Middle frontal gyrus (tissue), 1 donor: Measurements from ENCODE around the gene STXBP4.

Experiments used
- DNase-seq: peaks from one replicate; pipeline ENCODE4 v3.0.0-alpha.2; 2015; ENCODE audit warnings: low spot score; ENCODE audit errors: extremely low spot score

The STXBP4 gene

GRCh38 chr17:54969658-54970572 lies 1.4 kb downstream of the STXBP4 start:
- no peak for DNase-seq

- DNase-seq: no peak
These were observed 2.6 kb downstream of the STXBP4 start for GRCh38 chr17:54971147-54971546.

- DNase-seq: no peak
These were observed 3.3 kb downstream of the STXBP4 start for GRCh38 chr17:54971901-54972300.

- DNase-seq: no peak
These were observed 4.0 kb downstream of the STXBP4 start for GRCh38 chr17:54972406-54973138.

GRCh38 chr17:54974759-54975158 lies 6.2 kb downstream of the STXBP4 start:
- DNase-seq: no peak

- no peak for DNase-seq
These were observed 7.8 kb downstream of the STXBP4 start for GRCh38 chr17:54976316-54976715.

GRCh38 chr17:54977744-54978143 lies 9.2 kb downstream of the STXBP4 start:
- no peak for DNase-seq

GRCh38 chr17:54979657-54980056 lies 11.1 kb downstream of the STXBP4 start:
- DNase-seq: no peak

- no peak for DNase-seq
These were observed 11.8 kb downstream of the STXBP4 start for GRCh38 chr17:54980375-54980774.

GRCh38 chr17:54982399-54982798 lies 13.8 kb downstream of the STXBP4 start:
- no peak for DNase-seq

- no peak for DNase-seq
These were observed 14.7 kb downstream of the STXBP4 start for GRCh38 chr17:54983260-54983659.

- DNase-seq: no peak
These were observed 16.9 kb downstream of the STXBP4 start for GRCh38 chr17:54985476-54985875.

GRCh38 chr17:54990118-54990517 lies 21.6 kb downstream of the STXBP4 start:
- DNase-seq: no peak

- DNase-seq: no peak
These were observed 23.0 kb downstream of the STXBP4 start for GRCh38 chr17:54991567-54991966.

GRCh38 chr17:54992797-54993639 lies 24.5 kb downstream of the STXBP4 start:
- no peak for DNase-seq

GRCh38 chr17:54996441-54996840 lies 27.9 kb downstream of the STXBP4 start:
- no peak for DNase-seq

- no peak for DNase-seq
These were observed 33.9 kb downstream of the STXBP4 start for GRCh38 chr17:55002458-55002857.

- no peak for DNase-seq
These were observed 35.9 kb downstream of the STXBP4 start for GRCh38 chr17:55004484-55004883.

- DNase-seq: no peak
These were observed 37.0 kb downstream of the STXBP4 start for GRCh38 chr17:55005520-55005919.

GRCh38 chr17:55023626-55024025 lies 55.1 kb downstream of the STXBP4 start:
- DNase-seq: no peak

GRCh38 chr17:55037828-55038227 lies 69.3 kb downstream of the STXBP4 start:
- no peak for DNase-seq

- DNase-seq: no peak
These were observed 69.7 kb downstream of the STXBP4 start for GRCh38 chr17:55038291-55038690.
